ENCODE results near the gene PAXIP1. TPM values are rescaled to one million over a fixed set of nuclear protein-coding genes. Genes with fewer than 3 reads are reported as not detected.
"Not testable (repeated sequence)": the region's sequence is repeated elsewhere in the genome, so short reads cannot be mapped to it uniquely, and the experiment has no call there.

Gene PAXIP1
- total RNA-seq, 2 donors from 2014 or later = 28.5 to 31.4 TPM

DNA sequence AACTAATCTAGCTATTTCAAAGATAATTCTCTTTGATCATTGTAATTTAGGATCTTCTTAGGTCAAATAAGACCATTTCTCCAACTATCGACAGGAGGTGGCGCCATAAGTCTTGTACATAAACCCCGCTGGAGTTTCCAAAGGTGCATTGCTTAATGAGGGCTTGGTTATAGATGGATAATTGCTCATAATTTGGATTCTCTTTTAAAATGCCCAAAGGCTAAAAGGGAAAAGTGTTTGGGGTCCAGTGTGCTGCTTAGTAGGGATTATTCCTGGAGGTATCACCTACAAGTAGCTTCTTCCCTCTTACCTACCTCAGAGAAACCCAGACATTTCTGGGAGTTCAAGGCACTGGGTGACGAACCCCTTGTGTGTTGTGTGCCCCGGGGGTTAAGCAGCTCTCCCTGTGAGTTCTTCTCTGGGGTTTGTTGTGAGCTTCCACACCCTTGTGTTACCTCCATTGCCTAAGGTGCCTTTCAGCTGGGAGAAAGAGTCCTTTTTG is 75.2 kb downstream of the PAXIP1 start:
- peak in 1 of 2 donors; percentile 70 for DNase-seq (ENCODE audit: low spot score in 2 of 2)
- Mint-ChIP-seq H3K27ac (peak overlapping the region; percentile 97 to 99), H3K36me3 (peaks cover 4 to 6% of the 10 kb centered on the region in 2 donors), H3K9me3 (no peaks in the 10 kb centered on the region)
- peak; percentile 36 to 74 for ATAC-seq

DNA sequence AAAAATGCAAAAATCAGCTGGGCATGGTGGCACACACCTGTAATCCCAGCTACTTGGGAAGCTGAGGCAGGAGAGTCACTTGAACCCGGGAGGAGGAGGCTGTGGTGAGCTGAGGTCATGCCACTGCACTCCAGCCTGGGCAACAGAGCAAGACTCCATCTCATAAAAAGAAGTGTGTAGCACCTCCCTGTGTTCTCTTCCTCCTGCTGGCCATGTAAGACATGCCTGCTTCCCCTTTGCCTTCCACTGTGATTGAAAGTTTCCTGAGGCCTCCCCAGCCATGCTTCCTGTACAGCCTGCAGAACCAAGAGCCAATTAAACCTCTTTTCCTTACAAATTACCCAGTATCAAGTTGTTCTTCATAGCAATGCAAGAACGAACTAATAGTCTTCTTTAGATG is 80.5 kb downstream of the PAXIP1 start:
- DNase-seq (ENCODE audit: low spot score in 2 of 2); ATAC-seq; H3K27ac Mint-ChIP-seq; H3K9me3 Mint-ChIP-seq; H3K36me3 Mint-ChIP-seq: not testable (repeated sequence)

DNA sequence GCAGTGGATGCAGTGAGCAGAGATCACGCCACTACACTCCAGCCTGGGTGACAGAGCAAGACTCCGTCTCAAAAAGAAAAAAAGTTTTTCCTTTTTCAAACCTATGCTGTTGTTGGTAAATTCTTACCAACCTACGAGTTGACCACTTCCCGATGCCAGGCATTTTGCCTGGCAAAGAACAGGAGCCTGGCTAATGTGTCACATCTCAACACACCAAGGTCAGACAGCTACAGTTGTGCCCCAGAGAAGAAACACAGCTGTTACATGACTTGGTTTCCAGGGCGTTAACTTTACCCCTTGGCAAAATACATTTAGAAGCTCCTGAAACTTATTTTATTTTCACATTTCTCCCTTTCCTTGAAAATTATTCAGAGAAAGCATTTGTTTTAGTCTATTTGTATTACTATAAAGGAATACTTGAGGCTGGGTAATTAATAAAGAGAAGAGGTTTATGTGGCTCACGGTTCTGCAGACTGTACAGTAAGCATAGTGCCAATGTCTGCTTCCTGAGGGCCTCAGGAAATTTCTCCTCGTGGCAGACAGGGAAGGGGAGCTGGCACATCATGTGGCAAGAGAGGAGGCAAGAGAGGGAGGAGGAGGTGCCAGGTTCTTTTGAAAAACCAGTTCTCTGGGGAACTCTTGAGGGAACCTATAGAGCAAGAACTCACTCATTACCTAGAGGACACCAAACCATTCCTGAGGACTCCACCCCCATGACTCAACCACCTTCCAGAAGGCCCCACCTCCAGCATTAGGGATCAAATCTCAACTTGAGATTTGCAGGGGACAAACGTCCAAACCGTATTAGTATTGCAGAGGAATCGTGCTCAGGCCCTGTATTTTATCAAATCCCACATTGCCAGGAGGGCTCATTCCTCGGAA is 83.3 kb downstream of the PAXIP1 start:
- no peak overlapping the region for H3K27ac Mint-ChIP-seq
- no peaks in the 10 kb centered on the region for H3K36me3 Mint-ChIP-seq
- ATAC-seq (no peak), DNase-seq (ENCODE audit: low spot score in 2 of 2) (no peak)
- H3K9me3 Mint-ChIP-seq = no peaks in the 10 kb centered on the region

DNA sequence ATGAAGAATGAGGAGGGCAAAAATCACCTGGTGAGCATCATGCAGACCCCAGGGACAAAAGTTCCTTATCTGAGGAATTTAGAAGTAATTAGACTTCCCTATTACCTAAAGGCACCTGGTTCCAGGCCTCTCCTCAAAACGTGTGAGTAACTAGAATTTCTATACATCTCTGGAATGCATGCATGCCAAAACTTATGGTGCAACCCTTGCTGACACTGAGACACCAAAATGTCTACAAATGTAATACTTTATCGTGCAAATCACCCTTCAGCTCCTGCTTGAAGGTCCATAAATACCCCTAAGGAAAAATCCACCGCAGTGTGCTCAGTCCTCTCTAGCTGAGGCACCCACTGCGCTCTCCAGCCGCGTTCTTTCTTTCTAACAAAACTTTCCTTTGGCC is 84.2 kb downstream of the PAXIP1 start:
- ATAC-seq = no peak
- Mint-ChIP-seq H3K36me3 (no peaks in the 10 kb centered on the region), H3K9me3 (no peaks in the 10 kb centered on the region), H3K27ac (no peak overlapping the region)
- no peak for DNase-seq (ENCODE audit: low spot score in 2 of 2)

DNA sequence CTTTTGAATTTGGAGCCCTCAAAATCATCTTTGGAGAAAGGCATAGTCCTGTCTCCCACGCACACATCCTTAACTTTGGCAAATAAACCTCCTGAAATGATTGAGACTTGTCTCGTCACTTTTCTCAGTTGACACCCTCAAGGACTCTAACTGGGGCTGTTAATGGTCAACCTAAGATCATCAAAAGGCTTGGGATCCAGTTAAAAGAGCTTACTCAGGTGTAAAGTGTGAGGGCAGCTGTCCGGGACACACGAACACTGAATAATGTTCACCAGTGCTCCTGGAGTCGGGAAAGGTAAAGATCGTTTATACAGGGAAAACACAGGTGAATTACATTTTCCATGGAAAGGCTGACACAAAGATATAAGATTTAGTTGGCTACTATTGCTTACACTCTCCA is 84.7 kb downstream of the PAXIP1 start:
- DNase-seq (ENCODE audit: low spot score in 2 of 2) = no peak
- no peaks in the 10 kb centered on the region for H3K9me3 Mint-ChIP-seq
- H3K27ac Mint-ChIP-seq = no peak overlapping the region
- ATAC-seq = no peak
- H3K36me3 Mint-ChIP-seq = no peaks in the 10 kb centered on the region

DNA sequence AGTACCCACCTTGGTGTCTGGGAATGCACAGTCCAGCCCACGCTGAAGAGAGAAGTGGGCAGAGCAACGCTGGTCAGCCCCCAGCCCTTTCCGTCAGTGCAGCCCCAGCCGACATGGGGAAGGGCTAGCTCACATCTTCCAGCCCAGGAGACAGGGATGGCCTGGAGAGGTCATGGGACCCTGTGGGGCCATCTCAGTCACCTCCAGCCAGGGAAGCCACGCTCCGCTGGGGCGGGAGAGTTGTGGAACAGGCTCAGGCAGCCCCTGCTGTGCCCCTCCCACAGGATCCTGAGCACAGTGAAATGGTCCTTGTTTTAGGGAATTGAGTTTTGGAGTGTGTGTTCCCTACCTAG is 85.1 kb downstream of the PAXIP1 start:
- no peaks in the 10 kb centered on the region for H3K36me3 Mint-ChIP-seq
- no peak for ATAC-seq

DNA sequence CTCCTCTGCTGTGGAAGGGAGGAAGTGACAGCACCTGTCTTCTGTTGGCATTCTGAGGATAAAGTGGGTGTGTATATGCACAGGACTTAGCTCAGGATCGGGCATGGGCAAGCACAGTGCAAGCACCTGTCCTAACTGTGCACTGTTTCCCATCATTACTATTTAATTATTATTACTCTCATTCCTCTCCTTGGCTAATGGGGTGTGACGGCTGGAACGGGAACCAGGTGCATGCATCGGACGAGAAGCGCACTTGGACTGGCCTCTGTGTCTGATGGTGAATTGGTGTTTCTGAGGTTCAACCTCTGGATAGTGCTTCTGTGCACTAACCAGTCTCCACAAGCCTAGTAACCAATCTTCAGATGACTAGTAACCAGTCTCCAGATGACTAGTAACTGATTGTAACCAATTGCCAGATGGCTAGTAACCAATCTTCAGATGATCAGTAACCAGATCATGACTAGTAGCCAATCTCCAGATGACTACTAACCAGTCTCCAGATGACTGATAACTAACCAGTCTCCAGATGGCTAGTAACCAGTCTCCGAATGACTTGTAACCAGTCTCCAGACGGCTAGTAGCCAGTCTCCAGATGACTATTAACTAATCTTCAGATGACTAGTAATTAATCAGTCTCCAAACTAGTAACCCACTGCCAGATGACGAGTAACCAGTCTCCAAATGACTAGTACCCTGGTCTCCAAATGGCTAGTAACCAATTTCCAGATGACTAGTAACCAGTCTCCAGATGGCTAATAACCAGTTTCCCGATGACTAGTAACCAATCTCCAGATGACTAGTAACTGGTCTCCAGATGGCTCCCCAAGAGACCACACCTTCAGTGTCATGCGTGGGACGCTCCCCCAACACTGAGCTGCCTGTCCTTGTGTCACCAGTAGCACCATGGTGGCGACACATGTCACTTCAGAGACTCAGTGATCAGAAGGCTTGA is 85.8 kb downstream of the PAXIP1 start:
- DNase-seq (ENCODE audit: low spot score in 2 of 2) = no peak
- Mint-ChIP-seq H3K27ac (no peak overlapping the region), H3K36me3 (no peaks in the 10 kb centered on the region), H3K9me3 (no peaks in the 10 kb centered on the region)
- no peak for ATAC-seq

More for the DNA sequence above, 85.1 kb downstream of the PAXIP1 start:
- H3K9me3 Mint-ChIP-seq = no peaks in the 10 kb centered on the region
- DNase-seq (ENCODE audit: low spot score in 2 of 2) = no peak
- H3K27ac Mint-ChIP-seq = no peak overlapping the region

DNA sequence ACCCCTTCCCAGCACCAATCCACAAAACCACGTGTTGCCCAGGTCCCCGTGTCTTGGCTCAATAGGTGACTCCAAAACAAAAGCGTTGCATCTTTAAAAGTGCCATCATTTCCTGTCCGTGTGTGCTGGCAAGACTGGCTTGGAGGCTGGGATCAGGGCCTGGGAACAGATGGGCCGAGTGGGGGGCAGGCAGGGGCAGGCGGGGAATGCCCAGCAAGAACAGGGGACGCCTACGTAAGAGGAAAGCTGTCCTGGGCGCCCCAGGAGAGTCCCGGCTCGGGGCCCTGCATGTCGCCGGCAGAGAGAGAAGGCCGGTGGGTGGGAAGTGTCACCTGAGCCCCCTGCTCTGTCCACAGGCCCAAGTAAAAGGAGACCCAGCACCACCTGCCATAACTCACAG is 86.5 kb downstream of the PAXIP1 start:
- Mint-ChIP-seq H3K9me3 (no peaks in the 10 kb centered on the region), H3K27ac (no peak overlapping the region), H3K36me3 (no peaks in the 10 kb centered on the region)

DNA sequence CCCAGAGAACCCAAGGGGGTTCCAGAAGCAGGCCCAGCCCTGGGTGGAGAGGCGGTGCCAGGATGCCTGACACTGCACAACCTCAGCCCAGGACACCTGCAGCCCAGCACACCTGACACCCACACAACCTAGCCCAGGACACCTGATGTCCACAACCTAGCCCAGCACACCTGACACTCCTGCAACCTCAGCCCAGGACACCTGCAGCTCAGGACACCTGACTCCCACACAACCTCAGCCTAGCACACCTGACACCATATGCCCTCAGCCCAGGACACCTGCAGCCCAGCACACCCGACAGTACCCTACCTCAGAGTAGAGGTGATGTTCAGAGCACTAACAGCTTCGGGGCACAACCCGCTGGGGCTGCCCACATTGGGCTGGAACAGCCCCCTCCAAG is 87.3 kb downstream of the PAXIP1 start:
- no peak overlapping the region for H3K27ac Mint-ChIP-seq
- no peaks in the 10 kb centered on the region for H3K36me3 Mint-ChIP-seq
- DNase-seq (ENCODE audit: low spot score in 2 of 2) = peak in 1 of 2 donors; percentile 41
- ATAC-seq = no peak
- no peaks in the 10 kb centered on the region for H3K9me3 Mint-ChIP-seq

More for the DNA sequence above, 86.5 kb downstream of the PAXIP1 start:
- ATAC-seq (no peak), DNase-seq (ENCODE audit: low spot score in 2 of 2) (no peak)

DNA sequence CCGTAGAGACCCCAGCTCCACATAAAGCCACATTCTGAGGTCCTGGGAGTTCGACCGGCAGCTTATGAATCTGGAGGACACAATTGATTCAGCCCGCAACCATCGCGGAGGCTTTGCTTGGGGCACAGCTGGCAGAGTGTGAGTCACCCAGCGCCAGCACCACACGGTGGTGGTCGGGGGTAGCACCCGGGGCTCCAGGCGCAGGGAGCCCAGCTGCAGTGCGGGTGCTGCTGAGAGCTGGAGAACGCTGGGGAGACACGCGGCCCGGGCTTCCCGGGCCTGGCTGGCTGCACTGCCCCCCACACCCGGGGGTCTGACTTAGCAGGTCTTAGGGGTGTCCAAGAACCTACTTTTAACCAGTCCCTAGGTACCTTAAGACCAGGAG is 87.9 kb downstream of the PAXIP1 start:
- no peak for ATAC-seq
- DNase-seq (ENCODE audit: low spot score in 2 of 2) = no peak

DNA sequence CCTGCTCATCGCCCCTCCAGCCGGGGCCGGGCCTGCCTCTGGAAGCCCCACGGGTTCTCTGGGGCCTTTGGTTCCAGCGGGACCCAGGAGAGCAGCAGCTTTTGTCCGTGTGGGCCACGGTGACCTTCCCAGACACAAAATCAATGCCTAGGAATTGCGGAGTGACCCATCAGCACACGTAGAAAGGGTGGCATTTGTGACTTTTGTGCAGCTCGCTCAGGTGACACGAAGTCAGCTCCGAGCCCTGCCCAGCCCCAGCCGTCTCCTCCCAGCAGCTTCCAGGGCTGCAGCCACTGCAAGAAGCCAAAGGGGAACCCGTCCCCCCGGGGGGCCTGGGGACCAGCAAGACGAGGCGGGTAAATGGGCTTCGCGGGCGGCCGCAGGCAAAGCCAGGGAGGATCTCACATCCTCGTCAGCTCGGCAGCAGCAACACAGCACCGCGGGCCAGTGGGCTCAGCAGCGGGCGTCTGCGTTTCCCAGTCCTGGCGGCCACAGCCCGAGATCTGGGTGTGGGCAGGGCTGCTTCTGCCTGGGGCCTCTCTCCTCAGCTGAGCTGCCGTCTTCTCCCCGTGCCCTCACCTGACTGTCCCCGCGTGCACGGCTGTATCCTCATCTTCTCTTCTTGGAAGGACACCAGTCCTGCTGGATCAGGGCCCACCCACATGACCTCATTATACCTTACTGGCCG is 88.5 kb downstream of the PAXIP1 start:
- Mint-ChIP-seq H3K27ac (no peak overlapping the region), H3K9me3 (no peaks in the 10 kb centered on the region), H3K36me3 (no peaks in the 10 kb centered on the region)
- ATAC-seq (no peak), DNase-seq (ENCODE audit: low spot score in 2 of 2) (no peak)

More for the DNA sequence above, 87.9 kb downstream of the PAXIP1 start:
- no peaks in the 10 kb centered on the region for H3K36me3 Mint-ChIP-seq
- H3K9me3 Mint-ChIP-seq = no peaks in the 10 kb centered on the region
- no peak overlapping the region for H3K27ac Mint-ChIP-seq

DNA sequence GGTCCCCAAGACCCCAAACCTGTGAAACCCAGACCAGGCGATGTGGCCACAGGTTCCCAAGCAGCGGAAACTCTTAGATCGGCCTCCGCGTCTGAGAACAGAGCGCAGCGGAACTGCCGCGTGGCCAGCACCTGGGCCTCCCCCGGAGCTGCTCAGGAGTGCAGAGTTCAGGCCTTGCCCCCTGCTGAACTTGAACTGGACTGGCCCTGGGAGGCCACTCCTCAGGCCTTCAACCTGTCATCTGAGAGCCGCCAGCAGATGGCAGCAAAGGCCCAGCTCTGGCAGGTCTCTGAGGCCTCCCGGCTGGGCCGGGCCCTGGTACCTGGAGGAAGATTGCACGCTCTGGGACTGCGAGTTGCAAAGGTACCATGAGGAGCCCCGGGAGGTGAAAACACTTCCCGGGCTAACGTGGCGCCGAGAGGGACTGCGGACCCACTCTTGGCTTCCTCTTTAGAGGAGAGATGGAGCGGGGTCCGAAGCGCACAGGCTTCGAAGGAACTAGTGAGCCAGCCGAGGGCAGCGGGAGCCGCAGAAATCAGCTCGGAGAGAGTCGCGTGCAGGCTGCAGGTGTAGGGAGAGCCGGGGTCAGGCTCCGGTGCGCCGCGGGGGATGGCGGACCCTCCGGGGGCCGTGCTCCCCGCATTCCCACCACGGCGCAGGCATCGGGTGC is 89.2 kb downstream of the PAXIP1 start:
- H3K9me3 Mint-ChIP-seq = no peaks in the 10 kb centered on the region
- H3K36me3 Mint-ChIP-seq = no peaks in the 10 kb centered on the region
- peak; percentile 83 to 94 for DNase-seq (ENCODE audit: low spot score in 2 of 2)
- peak overlapping the region in 1 of 2 donors; percentile 39 for H3K27ac Mint-ChIP-seq
- ATAC-seq = peak; percentile 97

DNA sequence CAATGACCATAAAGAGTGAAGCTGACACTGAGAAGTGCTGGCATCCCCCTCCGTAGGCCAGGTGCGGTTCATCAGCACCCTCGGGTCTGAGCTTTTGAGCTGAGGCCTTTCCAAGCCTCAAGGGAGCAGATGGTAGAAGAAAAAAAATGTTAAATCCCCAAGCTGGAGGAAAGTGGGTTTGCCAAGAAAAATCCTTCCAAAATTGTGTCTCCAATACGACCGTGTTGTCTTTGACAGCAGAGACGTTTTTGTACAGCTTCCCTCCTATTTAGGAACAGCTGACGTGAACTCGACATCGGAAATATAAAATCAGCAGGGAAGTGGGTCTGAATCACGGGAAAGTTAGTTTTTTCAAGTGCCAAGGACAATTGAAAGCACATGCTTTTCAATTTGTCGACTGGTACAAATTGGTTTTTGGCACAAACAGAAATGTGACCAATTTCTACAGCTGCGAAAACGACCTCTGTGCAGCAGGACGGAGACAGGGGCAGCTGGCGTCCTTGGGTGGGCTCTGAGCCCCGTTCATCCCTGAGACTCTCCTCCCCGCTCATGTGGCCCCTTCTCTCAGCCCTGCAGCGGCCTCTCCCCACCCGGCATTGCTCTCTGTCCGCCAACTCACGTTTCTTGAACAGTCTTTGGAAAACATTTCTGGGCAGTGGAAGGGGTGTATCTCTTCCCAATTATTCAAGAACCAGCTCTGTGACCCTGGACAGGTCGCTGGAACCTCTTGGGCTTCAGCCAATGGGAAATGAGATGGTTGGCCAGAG is 89.9 kb downstream of the PAXIP1 start:
- DNase-seq (ENCODE audit: low spot score in 2 of 2) (no peak), ATAC-seq (no peak)
- Mint-ChIP-seq H3K36me3 (no peaks in the 10 kb centered on the region), H3K9me3 (no peaks in the 10 kb centered on the region), H3K27ac (no peak overlapping the region)

DNA sequence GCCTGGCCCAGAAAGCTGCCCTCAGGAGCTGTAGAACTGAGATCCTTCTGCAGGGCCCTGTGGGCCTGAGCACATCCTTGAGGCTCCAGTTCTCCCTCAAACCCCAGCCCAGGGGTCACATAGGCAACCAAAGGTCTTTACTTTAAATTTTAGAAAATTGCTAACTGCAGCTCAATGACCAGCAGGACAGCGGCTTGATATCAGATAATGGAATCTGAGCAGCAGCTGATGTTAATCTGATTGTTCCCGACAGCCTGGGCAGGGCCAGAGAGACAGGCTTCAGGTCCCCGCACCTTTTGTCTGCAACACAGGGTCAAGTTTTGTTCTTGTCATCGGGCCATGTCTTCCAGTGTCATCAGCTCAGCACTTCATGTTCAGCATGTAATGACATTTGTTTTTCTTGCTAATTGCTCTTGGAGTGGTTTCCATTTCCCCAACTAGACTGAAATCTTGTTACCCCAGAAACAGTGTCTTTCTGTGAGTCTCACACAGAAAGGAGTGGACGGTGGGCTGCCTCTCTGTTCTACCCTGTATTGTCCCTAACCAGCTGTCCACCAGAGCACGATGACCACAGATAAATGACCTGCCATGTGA is 91.0 kb downstream of the PAXIP1 start:
- no peaks in the 10 kb centered on the region for H3K9me3 Mint-ChIP-seq
- ATAC-seq (no peak), DNase-seq (ENCODE audit: low spot score in 2 of 2) (no peak)
- no peak overlapping the region for H3K27ac Mint-ChIP-seq
- H3K36me3 Mint-ChIP-seq = no peaks in the 10 kb centered on the region

DNA sequence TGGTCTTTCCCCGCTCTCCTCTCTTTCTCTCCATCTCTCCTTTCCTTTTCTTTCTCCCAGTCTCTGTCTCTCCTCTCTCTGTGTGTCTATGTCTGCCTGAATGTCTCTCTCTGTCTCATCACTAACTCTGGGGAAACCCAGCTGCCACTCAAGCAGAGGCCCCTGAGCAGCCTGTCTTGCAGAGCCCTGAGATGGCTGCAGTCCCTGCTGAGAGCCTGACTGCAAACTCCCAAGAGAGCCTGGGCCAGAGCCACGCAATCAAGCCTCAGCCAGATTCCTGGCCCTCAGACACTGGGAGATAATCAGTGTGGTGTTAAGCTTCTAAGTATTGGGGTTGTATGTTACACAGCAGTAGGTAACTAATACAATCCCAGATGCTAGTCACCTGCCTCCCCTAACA is 91.5 kb downstream of the PAXIP1 start:
- Mint-ChIP-seq H3K36me3 (no peaks in the 10 kb centered on the region), H3K9me3 (no peaks in the 10 kb centered on the region), H3K27ac (no peak overlapping the region)
- ATAC-seq = no peak
- DNase-seq (ENCODE audit: low spot score in 2 of 2) = no peak

Data from activated naive CD4-positive, alpha-beta T cell treated with anti-CD3 and anti-CD28 coated beads, Interleukin-2, amount 50 U/mL, for 72 hours (primary cell).